K562 (cell line): Measurements from ENCODE around the gene DYNLT4. TPM values are rescaled to one million over a fixed set of nuclear protein-coding genes. Genes with fewer than 3 reads are reported as not detected.

ENCODE experiments used
- BRCA1 ChIP-seq, 2 experiments: fragments of 450-650 bp in 1 of 2; sonication (generic) in 1 of 2; formaldehyde crosslinking in 1 of 2; IDR thresholded peaks; 2 replicates each; pipeline versions ENCODE4 v1.5.0 to v1.6.1; 2017 to 2020; ENCODE audit warnings: mild to moderate bottlenecking in 1 of 2, missing genetic modification reagents in 1 of 2
- CREBBP ChIP-seq: IDR thresholded peaks from one replicate; pipeline ENCODE4 v1.6.1; 2012; ENCODE audit warnings: low read depth, mild to moderate bottlenecking, control low read depth, inconsistent platforms, low read length
- HMGN3 ChIP-seq: IDR thresholded peaks from 2 replicates; pipeline ENCODE4 v1.6.1; 2011; ENCODE audit warnings: borderline replicate concordance, low read depth, mild to moderate bottlenecking, mixed read lengths, low read length; ENCODE audit not compliant: insufficient read length; ENCODE audit errors: extremely low read depth
- MYNN ChIP-seq, 2 experiments: sonication (generic); formaldehyde crosslinking in 1 of 2; IDR thresholded peaks; 2 replicates each; pipeline versions ENCODE4 v1.5.0 to v1.6.1; 2016 to 2020; ENCODE audit warnings: antibody characterized with exemption in 1 of 2, missing genetic modification reagents in 1 of 2
- NUFIP1 ChIP-seq: fragments of 450-650 bp; IDR thresholded peaks from 2 replicates; pipeline ENCODE4 v1.6.1; 2018; ENCODE audit not compliant: partially characterized antibody
- POLR2B ChIP-seq: fragments of 450-650 bp; IDR thresholded peaks from 2 replicates; pipeline ENCODE4 v1.6.1; 2018; ENCODE audit warnings: low read depth; ENCODE audit not compliant: partially characterized antibody
- PTTG1 ChIP-seq: fragments of 450-650 bp; IDR thresholded peaks from 2 replicates; pipeline ENCODE4 v1.6.1; 2016; ENCODE audit warnings: low read depth, mild to moderate bottlenecking, missing genetic modification characterization, missing compliant biosample characterization
- SIN3A ChIP-seq, 2 experiments: fragments of 150-350 bp in 1 of 2; IDR thresholded peaks; 2 replicates each; pipeline ENCODE4 v1.6.1; 2011 to 2016; ENCODE audit warnings: borderline replicate concordance in 2 of 2, low read depth in 2 of 2, low read length in 2 of 2, mild to moderate bottlenecking in 2 of 2, moderate library complexity in 2 of 2; ENCODE audit not compliant: control insufficient read depth in 1 of 2
- TCFL5 ChIP-seq: fragments of 250-450 bp; sonication (Bioruptor Pico); conservative IDR thresholded peaks from 2 replicates; pipeline ENCODE4 v1.6.1; 2021; ENCODE audit warnings: mild to moderate bottlenecking, moderate library complexity, matching md5 sums
- TSC22D4 ChIP-seq: fragments of 450-650 bp; IDR thresholded peaks from 2 replicates; pipeline ENCODE4 v1.6.1; 2016; ENCODE audit warnings: missing genetic modification characterization, missing biosample characterization, control low read depth
- YY1 ChIP-seq, 3 experiments: IDR thresholded peaks; 2 replicates each; pipeline ENCODE4 v1.6.1; 2011; ENCODE audit warnings: low read length in 2 of 3, mild to moderate bottlenecking in 2 of 3, moderate library complexity in 2 of 3, borderline replicate concordance in 1 of 3, control low read depth in 1 of 3, low read depth in 1 of 3; ENCODE audit not compliant: insufficient read depth in 3 of 3, insufficient replicate concordance in 2 of 3, control insufficient read depth in 1 of 3, insufficient read length in 1 of 3; ENCODE audit errors: extremely low read depth in 1 of 3
- polyA plus RNA-seq, 8 experiments: library from polyadenylated mRNA; depleted of rRNA in 4 of 8; stranded (reverse) in 5 of 8; unstranded in 3 of 8; fragments of >200 nt; fragmentation: Nextera tagmentation in 2 of 8; fragmentation: Illumina TruSeq in 1 of 8; extraction: Ambion mirVana in 2 of 8; extraction: Trizol in 1 of 8; gene quantifications; 2 replicates each; pipeline versions ENCODE4 v1.2.1 to v1.2.3, GENCODE V29; 2011 to 2014; ENCODE audit warnings: inconsistent platforms in 1 of 8, missing spikeins in 1 of 8
- total RNA-seq, 7 experiments: library from RNA; depleted of rRNA in 6 of 7; stranded (reverse); fragments of >200 nt in 6 of 7; fragmentation: Illumina TruSeq in 2 of 7; extraction: Trizol in 2 of 7; gene quantifications; 2 replicates each; pipeline versions ENCODE4 v1.2.1 to v1.2.3, GENCODE V29; 2011 to 2021; ENCODE audit warnings: low replicate concordance in 1 of 7
- TF ChIP-seq, protein P1 (sequence below): sonication (generic); IDR thresholded peaks from 2 replicates; pipeline ENCODE4 v1.6.1; 2016
- TF ChIP-seq, protein P2 (sequence below): fragments of 450-650 bp; IDR thresholded peaks from 2 replicates; pipeline ENCODE4 v1.6.1; 2016; ENCODE audit warnings: borderline replicate concordance
- TF ChIP-seq, protein P3 (sequence below): fragments of 450-650 bp; IDR thresholded peaks from 2 replicates; pipeline ENCODE4 v1.7.0; 2016; ENCODE audit warnings: borderline replicate concordance
- TF ChIP-seq, protein P4 (sequence below): fragments of 250-450 bp; sonication (Bioruptor Pico); IDR thresholded peaks from 2 replicates; pipeline ENCODE4 v1.8.0; 2022; ENCODE audit warnings: moderate library complexity, mild to moderate bottlenecking, inconsistent platforms
- TF ChIP-seq, protein P5 (sequence below): fragments of 450-650 bp; IDR thresholded peaks from 2 replicates; pipeline ENCODE4 v1.6.1; 2014; ENCODE audit warnings: low read depth, mild to moderate bottlenecking, moderate library complexity, borderline replicate concordance

Gene DYNLT4
- total and polyA plus RNA-seq, 9 of the 15 experiments (the other 6 are each of a cell fraction or from before 2014, with no cell fraction given) = 0.29 to 0.73 TPM; not detected in 7

DNA sequence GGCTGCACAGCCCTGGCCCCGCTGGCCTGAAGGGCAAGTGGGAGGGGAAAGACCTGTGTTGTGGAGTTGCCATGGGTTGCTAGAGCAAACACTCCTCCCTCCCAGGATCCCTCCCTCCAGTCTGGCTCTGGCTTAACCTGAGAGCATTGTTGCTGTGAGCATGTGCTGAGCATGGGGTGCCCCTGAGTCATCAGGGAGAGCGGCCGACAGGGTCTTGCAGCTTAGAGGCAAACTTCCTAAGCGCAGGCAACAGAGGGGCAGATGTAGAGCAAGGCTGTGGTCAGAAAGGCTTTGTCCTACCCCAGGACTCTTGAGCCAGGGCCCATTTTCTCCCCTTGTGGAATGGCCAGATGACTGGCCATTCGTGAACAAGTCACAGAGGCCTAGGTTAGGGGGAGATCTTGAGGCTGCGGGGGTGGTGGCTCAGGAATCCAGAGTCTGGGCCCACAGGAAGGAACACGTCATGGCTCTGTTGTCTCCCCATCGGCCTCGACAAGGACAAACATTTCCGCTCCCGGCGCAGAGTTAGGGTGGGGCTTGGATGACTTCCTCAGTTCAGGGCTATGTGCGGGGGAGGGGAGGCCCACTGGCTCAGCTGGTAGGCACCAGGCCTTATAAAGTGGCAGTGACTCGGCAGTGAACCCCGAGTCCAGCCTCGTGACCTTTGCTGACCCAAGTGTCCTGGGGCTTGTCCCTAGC, 362 bp upstream of the DYNLT4 start (continued):
- TF ChIP-seq, protein P1, sequence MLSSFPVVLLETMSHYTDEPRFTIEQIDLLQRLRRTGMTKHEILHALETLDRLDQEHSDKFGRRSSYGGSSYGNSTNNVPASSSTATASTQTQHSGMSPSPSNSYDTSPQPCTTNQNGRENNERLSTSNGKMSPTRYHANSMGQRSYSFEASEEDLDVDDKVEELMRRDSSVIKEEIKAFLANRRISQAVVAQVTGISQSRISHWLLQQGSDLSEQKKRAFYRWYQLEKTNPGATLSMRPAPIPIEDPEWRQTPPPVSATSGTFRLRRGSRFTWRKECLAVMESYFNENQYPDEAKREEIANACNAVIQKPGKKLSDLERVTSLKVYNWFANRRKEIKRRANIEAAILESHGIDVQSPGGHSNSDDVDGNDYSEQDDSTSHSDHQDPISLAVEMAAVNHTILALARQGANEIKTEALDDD = peak; percentile 84; the same call in 1 of the 2 replicates
- TF ChIP-seq SIN3A (IDR thresholded peaks at IDR 0.05; ENCODE audit: borderline replicate concordance in 2 of 2, control insufficient read depth in 1 of 2, low read depth in 2 of 2, low read length in 2 of 2) = peak; percentile 27 to 39; a peak in 2 of 4 replicates
- no peak for TF ChIP-seq TSC22D4 (tag)
- peak; percentile 68 for TF ChIP-seq HMGN3
- TF ChIP-seq NUFIP1 = peak; percentile 95
- TF ChIP-seq CREBBP = no peak
- TF ChIP-seq, protein P2, sequence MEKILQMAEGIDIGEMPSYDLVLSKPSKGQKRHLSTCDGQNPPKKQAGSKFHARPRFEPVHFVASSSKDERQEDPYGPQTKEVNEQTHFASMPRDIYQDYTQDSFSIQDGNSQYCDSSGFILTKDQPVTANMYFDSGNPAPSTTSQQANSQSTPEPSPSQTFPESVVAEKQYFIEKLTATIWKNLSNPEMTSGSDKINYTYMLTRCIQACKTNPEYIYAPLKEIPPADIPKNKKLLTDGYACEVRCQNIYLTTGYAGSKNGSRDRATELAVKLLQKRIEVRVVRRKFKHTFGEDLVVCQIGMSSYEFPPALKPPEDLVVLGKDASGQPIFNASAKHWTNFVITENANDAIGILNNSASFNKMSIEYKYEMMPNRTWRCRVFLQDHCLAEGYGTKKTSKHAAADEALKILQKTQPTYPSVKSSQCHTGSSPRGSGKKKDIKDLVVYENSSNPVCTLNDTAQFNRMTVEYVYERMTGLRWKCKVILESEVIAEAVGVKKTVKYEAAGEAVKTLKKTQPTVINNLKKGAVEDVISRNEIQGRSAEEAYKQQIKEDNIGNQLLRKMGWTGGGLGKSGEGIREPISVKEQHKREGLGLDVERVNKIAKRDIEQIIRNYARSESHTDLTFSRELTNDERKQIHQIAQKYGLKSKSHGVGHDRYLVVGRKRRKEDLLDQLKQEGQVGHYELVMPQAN = 0 out of 2 replicates have a peak, but pooled peaks have one; percentile 39
- TF ChIP-seq, protein P3, sequence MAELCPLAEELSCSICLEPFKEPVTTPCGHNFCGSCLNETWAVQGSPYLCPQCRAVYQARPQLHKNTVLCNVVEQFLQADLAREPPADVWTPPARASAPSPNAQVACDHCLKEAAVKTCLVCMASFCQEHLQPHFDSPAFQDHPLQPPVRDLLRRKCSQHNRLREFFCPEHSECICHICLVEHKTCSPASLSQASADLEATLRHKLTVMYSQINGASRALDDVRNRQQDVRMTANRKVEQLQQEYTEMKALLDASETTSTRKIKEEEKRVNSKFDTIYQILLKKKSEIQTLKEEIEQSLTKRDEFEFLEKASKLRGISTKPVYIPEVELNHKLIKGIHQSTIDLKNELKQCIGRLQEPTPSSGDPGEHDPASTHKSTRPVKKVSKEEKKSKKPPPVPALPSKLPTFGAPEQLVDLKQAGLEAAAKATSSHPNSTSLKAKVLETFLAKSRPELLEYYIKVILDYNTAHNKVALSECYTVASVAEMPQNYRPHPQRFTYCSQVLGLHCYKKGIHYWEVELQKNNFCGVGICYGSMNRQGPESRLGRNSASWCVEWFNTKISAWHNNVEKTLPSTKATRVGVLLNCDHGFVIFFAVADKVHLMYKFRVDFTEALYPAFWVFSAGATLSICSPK = no peak
- peak; percentile 71 for TF ChIP-seq PTTG1
- TF ChIP-seq, protein P4, sequence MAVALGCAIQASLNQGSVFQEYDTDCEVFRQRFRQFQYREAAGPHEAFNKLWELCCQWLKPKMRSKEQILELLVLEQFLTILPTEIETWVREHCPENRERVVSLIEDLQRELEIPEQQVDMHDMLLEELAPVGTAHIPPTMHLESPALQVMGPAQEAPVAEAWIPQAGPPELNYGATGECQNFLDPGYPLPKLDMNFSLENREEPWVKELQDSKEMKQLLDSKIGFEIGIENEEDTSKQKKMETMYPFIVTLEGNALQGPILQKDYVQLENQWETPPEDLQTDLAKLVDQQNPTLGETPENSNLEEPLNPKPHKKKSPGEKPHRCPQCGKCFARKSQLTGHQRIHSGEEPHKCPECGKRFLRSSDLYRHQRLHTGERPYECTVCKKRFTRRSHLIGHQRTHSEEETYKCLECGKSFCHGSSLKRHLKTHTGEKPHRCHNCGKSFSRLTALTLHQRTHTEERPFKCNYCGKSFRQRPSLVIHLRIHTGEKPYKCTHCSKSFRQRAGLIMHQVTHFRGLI (CRISPR knock-in tag) = peak; percentile 81; the same call in 1 of the 2 replicates
- TF ChIP-seq MYNN (IDR thresholded peaks at IDR 0.05) = peak; percentile 95
- TF ChIP-seq MYNN (CRISPR knock-in tag; IDR thresholded peaks at IDR 0.05) = no peak
- no peak for TF ChIP-seq TCFL5 (CRISPR knock-in tag)
- peak in 2 of 3 experiments; percentile 31 to 53 for TF ChIP-seq YY1 (IDR thresholded peaks at IDR 0.05; ENCODE audit: borderline replicate concordance in 1 of 3, control insufficient read depth in 1 of 3, extremely low read depth in 1 of 3, insufficient read depth in 3 of 3, insufficient read length in 1 of 3, insufficient replicate concordance in 2 of 3, low read depth in 1 of 3, low read length in 2 of 3)
- TF ChIP-seq, protein P5, sequence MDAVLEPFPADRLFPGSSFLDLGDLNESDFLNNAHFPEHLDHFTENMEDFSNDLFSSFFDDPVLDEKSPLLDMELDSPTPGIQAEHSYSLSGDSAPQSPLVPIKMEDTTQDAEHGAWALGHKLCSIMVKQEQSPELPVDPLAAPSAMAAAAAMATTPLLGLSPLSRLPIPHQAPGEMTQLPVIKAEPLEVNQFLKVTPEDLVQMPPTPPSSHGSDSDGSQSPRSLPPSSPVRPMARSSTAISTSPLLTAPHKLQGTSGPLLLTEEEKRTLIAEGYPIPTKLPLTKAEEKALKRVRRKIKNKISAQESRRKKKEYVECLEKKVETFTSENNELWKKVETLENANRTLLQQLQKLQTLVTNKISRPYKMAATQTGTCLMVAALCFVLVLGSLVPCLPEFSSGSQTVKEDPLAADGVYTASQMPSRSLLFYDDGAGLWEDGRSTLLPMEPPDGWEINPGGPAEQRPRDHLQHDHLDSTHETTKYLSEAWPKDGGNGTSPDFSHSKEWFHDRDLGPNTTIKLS = peak; percentile 88
- TF ChIP-seq BRCA1 (IDR thresholded peaks at IDR 0.05) = no peak
- TF ChIP-seq BRCA1 (CRISPR knock-in tag; IDR thresholded peaks at IDR 0.05) = no peak
- TF ChIP-seq POLR2B = peak; percentile 79
